Keratinocyte (primary cell): ENCODE results near the gene CSNK1G2. TPM values are rescaled to one million over a fixed set of nuclear protein-coding genes. Genes with fewer than 3 reads are reported as not detected.

Experiments
- DNase-seq: peaks from one replicate; pipeline ENCODE4 v3.0.0-alpha.2; 2011; ENCODE audit warnings: low read depth, missing footprints, low spot score
- FAIRE-seq: peaks from 2 replicates; lab custom pipeline; 2011; peaks lifted over from hg19 to GRCh38; lab: Jason Lieb, UNC
- H2AFZ ChIP-seq: 2 replicates; pipeline ENCODE4 v1.6.0; 2012; ENCODE audit warnings: low read length, control low read depth, inconsistent platforms; ENCODE audit not compliant: control insufficient read depth
- H3K27ac ChIP-seq: 2 replicates; pipeline ENCODE4 v1.5.1; 2011; ENCODE audit warnings: low read length; ENCODE audit not compliant: control insufficient read depth, insufficient read depth
- H3K27me3 ChIP-seq: 3 replicates; pipeline ENCODE4 v1.6.0; 2011; ENCODE audit warnings: low read length; ENCODE audit not compliant: control insufficient read depth, insufficient read depth; ENCODE audit errors: extremely low read depth
- H3K36me3 ChIP-seq, 2 experiments: 2 replicates in 1 of 2; 3 replicates in 1 of 2; pipeline ENCODE4 v1.5.1; 2011; ENCODE audit warnings: low read length in 2 of 2, mild to moderate bottlenecking in 1 of 2; ENCODE audit not compliant: control insufficient read depth in 2 of 2, insufficient read depth in 2 of 2; ENCODE audit errors: extremely low read depth in 1 of 2
- H3K4me1 ChIP-seq: 3 replicates; pipeline ENCODE4 v1.5.1; 2011; ENCODE audit warnings: low read length; ENCODE audit not compliant: control insufficient read depth, insufficient read depth; ENCODE audit errors: extremely low read depth
- H3K4me2 ChIP-seq: 3 replicates; pipeline ENCODE4 v1.6.0; 2011; ENCODE audit warnings: low read depth, low read length; ENCODE audit not compliant: control insufficient read depth, insufficient read depth; ENCODE audit errors: extremely low read depth
- H3K4me3 ChIP-seq, 3 experiments: fragments of 200-600 bp in 1 of 3; sonication (generic) in 1 of 3; 2 replicates in 2 of 3; 3 replicates in 1 of 3; pipeline ENCODE4 v1.5.1; 2011 to 2016; ENCODE audit warnings: low read length in 3 of 3, mild to moderate bottlenecking in 3 of 3, control low read depth in 2 of 3, inconsistent platforms in 1 of 3, low read depth in 1 of 3, mixed read lengths in 1 of 3, mixed run types in 1 of 3, moderate library complexity in 1 of 3; ENCODE audit not compliant: control insufficient read depth in 2 of 3, insufficient read depth in 2 of 3; ENCODE audit errors: extremely low read depth in 1 of 3
- H3K79me2 ChIP-seq: 2 replicates; pipeline ENCODE4 v1.6.0; 2012; ENCODE audit warnings: low read length; ENCODE audit not compliant: control insufficient read depth, insufficient read depth
- H3K9ac ChIP-seq: 3 replicates; pipeline ENCODE4 v1.6.0; 2011; ENCODE audit warnings: low read length; ENCODE audit not compliant: control insufficient read depth, insufficient read depth; ENCODE audit errors: extremely low read depth
- H3K9me1 ChIP-seq: 3 replicates; pipeline ENCODE4 v1.6.0; 2011; ENCODE audit warnings: low read length; ENCODE audit not compliant: control insufficient read depth, insufficient read depth; ENCODE audit errors: extremely low read depth
- H3K9me3 ChIP-seq: 2 replicates; pipeline ENCODE4 v1.5.1; 2012; ENCODE audit warnings: low read depth, low read length; ENCODE audit not compliant: control insufficient read depth
- H4K20me1 ChIP-seq: 3 replicates; pipeline ENCODE4 v1.6.0; 2011; ENCODE audit warnings: low read length; ENCODE audit not compliant: control insufficient read depth, insufficient read depth; ENCODE audit errors: extremely low read depth
- EZH2 ChIP-seq: IDR thresholded peaks from one replicate; pipeline ENCODE4 v1.6.1; 2012; ENCODE audit warnings: inconsistent platforms, mild to moderate bottlenecking, low read length, moderate library complexity
- dilution Hi-C: fragments of 300-500 bp; cut with MboI; formaldehyde crosslinking; loops from one replicate; pipeline ENCODE4 v1.7.0; 2020; ENCODE audit warnings: low sequenced_read_pairs; ENCODE audit not compliant: extremely low pct_ligation_motif_present
- polyA plus RNA-seq, 5 experiments: library from polyadenylated mRNA; depleted of rRNA in 3 of 5; stranded (reverse) in 3 of 5; stranded (forward) in 1 of 5; unstranded in 1 of 5; fragments of >200 nt; gene quantifications; 1 replicate in 1 of 5; 2 replicates in 3 of 5; 3 replicates in 1 of 5; pipeline versions ENCODE4 v1.2.1 to v1.2.3, GENCODE V29; 2011 to 2012; ENCODE audit warnings: missing spikeins in 2 of 5, low read depth in 1 of 5, low replicate concordance in 1 of 5
- TF ChIP-seq, protein P1 (sequence below), 3 experiments: IDR thresholded peaks in 1 of 3; conservative IDR thresholded peaks in 1 of 3; optimal IDR thresholded peaks in 1 of 3; 2 replicates in 2 of 3; 3 replicates in 1 of 3; pipeline versions ENCODE3 to v1.5.1; 2011; ENCODE audit warnings: low read length in 3 of 3, mild to moderate bottlenecking in 3 of 3, moderate library complexity in 2 of 3, control low read depth in 1 of 3, inconsistent platforms in 1 of 3; ENCODE audit not compliant: insufficient read depth in 2 of 3; ENCODE audit errors: extremely low read depth in 1 of 3

CSNK1G2 gene
- polyA plus RNA-seq, 1 donor (not counting 4 experiments of a cell fraction or from before 2014, with no cell fraction given) = 34.9 TPM

DNA sequence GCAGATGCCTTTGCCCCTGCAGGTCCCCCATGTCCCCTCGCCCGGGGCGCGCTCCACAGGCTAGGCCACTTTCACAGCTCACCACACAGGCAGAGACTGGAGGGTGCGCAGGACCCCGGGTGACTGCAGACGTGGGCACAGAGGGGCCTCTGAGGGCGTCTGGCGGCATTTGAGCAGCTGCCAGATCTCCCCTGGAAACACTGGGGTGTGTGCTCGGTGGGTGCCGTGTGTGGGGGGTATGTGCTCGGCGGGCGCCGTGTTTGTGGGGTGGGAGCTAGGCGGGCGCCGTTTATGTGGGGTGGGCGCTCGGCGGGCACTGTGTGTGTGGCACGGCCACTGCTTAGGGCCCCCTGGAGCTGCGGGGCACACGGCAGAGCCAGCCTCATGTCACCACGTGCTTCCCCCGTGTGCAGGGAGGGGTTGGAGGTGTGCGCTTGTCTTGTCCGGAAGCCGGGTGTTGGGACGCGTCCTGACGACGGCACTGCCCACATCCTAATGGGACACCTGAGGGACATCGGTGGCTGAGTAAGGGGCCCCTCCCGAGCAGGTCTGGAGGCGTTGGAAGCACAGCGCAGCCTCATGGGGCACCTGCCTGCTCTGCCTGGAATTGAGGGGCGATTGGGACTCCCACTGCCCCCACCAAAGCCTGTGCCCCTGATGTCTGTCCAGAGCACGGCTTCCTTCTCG lies 16.7 kb downstream of the CSNK1G2 start:
- H3K27me3 ChIP-seq = no peaks in the 10 kb centered on the region
- DNase-seq (no peak), FAIRE-seq (no peak)
- H3K9ac ChIP-seq = no peak overlapping the region
- H3K36me3 ChIP-seq = peaks cover 6 to 18% of the 10 kb centered on the region in 2 experiments
- no peak overlapping the region for H3K27ac ChIP-seq
- H3K9me1 ChIP-seq = peaks cover 3% of the 10 kb centered on the region
- H3K4me2 ChIP-seq = no peak overlapping the region
- H3K4me3 ChIP-seq = no peak overlapping the region
- H3K79me2 ChIP-seq = peaks cover 85% of the 10 kb centered on the region
- H3K4me1 ChIP-seq = no peaks in the 10 kb centered on the region
- TF ChIP-seq EZH2 = no peak
- TF ChIP-seq, protein P1, sequence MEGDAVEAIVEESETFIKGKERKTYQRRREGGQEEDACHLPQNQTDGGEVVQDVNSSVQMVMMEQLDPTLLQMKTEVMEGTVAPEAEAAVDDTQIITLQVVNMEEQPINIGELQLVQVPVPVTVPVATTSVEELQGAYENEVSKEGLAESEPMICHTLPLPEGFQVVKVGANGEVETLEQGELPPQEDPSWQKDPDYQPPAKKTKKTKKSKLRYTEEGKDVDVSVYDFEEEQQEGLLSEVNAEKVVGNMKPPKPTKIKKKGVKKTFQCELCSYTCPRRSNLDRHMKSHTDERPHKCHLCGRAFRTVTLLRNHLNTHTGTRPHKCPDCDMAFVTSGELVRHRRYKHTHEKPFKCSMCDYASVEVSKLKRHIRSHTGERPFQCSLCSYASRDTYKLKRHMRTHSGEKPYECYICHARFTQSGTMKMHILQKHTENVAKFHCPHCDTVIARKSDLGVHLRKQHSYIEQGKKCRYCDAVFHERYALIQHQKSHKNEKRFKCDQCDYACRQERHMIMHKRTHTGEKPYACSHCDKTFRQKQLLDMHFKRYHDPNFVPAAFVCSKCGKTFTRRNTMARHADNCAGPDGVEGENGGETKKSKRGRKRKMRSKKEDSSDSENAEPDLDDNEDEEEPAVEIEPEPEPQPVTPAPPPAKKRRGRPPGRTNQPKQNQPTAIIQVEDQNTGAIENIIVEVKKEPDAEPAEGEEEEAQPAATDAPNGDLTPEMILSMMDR (optimal IDR thresholded peaks at IDR 0.05 in 1 of 3, IDR thresholded peaks at IDR 0.05 in 1 of 3, conservative IDR thresholded peaks at IDR 0.05 in 1 of 3; ENCODE audit: extremely low read depth in 1 of 3, insufficient read depth in 2 of 3, low read length in 3 of 3) = no peak
- dilution Hi-C loops = no loop called here
- H4K20me1 ChIP-seq = peaks cover 33% of the 10 kb centered on the region
- no peak overlapping the region for H2AFZ ChIP-seq
- no peaks in the 10 kb centered on the region for H3K9me3 ChIP-seq

DNA sequence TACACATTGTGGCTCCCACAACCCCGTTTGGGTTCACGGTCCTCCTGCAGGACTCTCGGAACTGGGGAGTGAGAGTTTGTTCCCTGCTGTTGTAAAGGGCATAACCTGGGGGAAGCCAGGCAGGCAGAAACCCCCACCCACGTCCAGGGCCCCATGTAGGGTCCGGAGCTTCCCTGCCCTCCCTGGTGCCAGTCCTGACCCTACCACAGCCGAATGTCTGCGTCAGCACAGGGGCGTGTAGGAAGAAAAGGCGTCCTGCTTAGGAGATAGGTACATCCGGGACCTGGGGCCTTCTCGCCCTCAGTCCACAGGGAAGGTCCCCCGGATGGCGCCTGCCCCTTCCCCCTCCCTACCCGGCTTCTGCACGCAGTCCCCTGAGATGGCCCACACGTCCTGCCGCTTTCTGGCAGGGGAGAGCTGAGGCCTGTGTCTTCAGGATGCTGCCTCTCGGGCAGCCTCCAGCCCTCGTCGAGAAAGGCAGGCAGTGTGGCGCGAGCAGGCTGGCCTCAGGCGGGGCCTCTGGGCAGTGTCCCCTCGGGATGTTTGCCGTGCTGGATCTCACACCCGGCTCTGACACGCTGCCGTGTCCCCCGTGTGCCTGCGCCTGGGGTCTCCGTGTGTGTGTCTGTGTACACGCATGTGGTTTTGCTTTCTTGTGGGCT lies 19.1 kb downstream of the CSNK1G2 start:
- dilution Hi-C loops = no loop called here
- peaks cover 66% of the 10 kb centered on the region for H3K79me2 ChIP-seq

More for the DNA sequence above, 19.1 kb downstream of the CSNK1G2 start:
- peaks cover 3% of the 10 kb centered on the region for H3K9me1 ChIP-seq
- no peak overlapping the region for H3K4me2 ChIP-seq
- H3K27me3 ChIP-seq = no peaks in the 10 kb centered on the region
- TF ChIP-seq EZH2 = no peak
- TF ChIP-seq, protein P1 (optimal IDR thresholded peaks at IDR 0.05 in 1 of 3, IDR thresholded peaks at IDR 0.05 in 1 of 3, conservative IDR thresholded peaks at IDR 0.05 in 1 of 3; ENCODE audit: extremely low read depth in 1 of 3, insufficient read depth in 2 of 3, low read length in 3 of 3) = no peak
- no peak overlapping the region for H3K9ac ChIP-seq
- no peak overlapping the region for H2AFZ ChIP-seq
- H4K20me1 ChIP-seq = peaks cover 19% of the 10 kb centered on the region
- H3K36me3 ChIP-seq = peaks cover 6 to 10% of the 10 kb centered on the region in 2 experiments
- FAIRE-seq (no peak), DNase-seq (no peak)
- no peaks in the 10 kb centered on the region for H3K4me1 ChIP-seq
- H3K4me3 ChIP-seq = no peak overlapping the region
- no peak overlapping the region for H3K27ac ChIP-seq
- H3K9me3 ChIP-seq = no peaks in the 10 kb centered on the region
